MM.1S (cell line): Measurements from ENCODE around the gene CTSE.

Source experiments
- CTCF ChIP-seq: fragments of 300-600 bp; sonication (generic); IDR thresholded peaks from 2 replicates; pipeline ENCODE4 v1.5.1; 2016; ENCODE audit warnings: antibody characterized with exemption, low read length, mixed read lengths
- EZH2 ChIP-seq: fragments of 300-600 bp; sonication (generic); optimal IDR thresholded peaks from 2 replicates; pipeline ENCODE3; 2017; ENCODE audit warnings: low read depth, mild to moderate bottlenecking, antibody characterized with exemption, low read length, mixed read lengths

GRCh38 chr1:206070627-206071304 is 47.1 kb upstream of the CTSE start:
- TF ChIP-seq CTCF = no peak
- no peak for TF ChIP-seq EZH2
